ENCODE measurements around the gene MCM8.
"Not testable (repeated sequence)": the region's sequence is repeated elsewhere in the genome, so short reads cannot be mapped to it uniquely, and the experiment has no call there.

The MCM8 gene

GRCh38 chr20:6032907-6033306, 82.5 kb downstream of the MCM8 start:
- H3K36me3 ChIP-seq (ENCODE audit: insufficient read depth, low read length) = peaks cover 48% of the 10 kb centered on the region
- H3K4me1 ChIP-seq (ENCODE audit: control insufficient read depth, insufficient read depth, low read length); H3K4me2 ChIP-seq (ENCODE audit: low read length); H3K9me3 ChIP-seq (replicated peaks; ENCODE audit: low read length); H3K9ac ChIP-seq (ENCODE audit: low read depth, low read length); H3K27me3 ChIP-seq (ENCODE audit: control insufficient read depth, insufficient read depth, low read length); H3K4me3 ChIP-seq (ENCODE audit: low read length): not testable (repeated sequence)

GRCh38 chr20:6034134-6034969, 83.9 kb downstream of the MCM8 start:
- no peak overlapping the region for H3K4me3 ChIP-seq (ENCODE audit: low read length)
- H3K9ac ChIP-seq (ENCODE audit: low read depth, low read length) = no peak overlapping the region
- H3K4me1 ChIP-seq (ENCODE audit: control insufficient read depth, insufficient read depth, low read length) = peaks cover 4% of the 10 kb centered on the region
- H3K27me3 ChIP-seq (ENCODE audit: control insufficient read depth, insufficient read depth, low read length) = no peaks in the 10 kb centered on the region
- no peak overlapping the region for H3K4me2 ChIP-seq (ENCODE audit: low read length)
- H3K9me3 ChIP-seq (replicated peaks; ENCODE audit: low read length) = no peaks in the 10 kb centered on the region
- peaks cover 57% of the 10 kb centered on the region for H3K36me3 ChIP-seq (ENCODE audit: insufficient read depth, low read length)

DNA sequence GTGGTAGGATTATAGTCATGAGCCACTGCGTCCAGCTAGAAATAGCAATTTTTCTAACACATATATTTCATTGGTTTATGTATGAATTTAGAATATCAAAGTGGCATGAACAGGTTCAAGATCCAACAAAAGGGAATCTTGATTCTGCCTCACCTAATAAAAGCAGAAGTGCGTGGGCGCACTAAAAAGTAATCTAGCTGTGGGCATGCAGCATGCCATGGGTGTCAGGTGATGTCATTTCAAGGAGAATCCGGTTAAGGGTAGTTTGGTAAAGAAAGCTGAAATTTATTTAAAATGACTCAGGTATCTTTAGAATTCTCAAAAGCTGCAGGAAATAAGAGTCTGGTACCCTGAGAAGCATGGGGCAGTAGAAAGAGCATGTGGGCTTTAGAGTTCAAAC, 85.8 kb downstream of the MCM8 start:
- H3K27me3 ChIP-seq (ENCODE audit: control insufficient read depth, insufficient read depth, low read length) = no peaks in the 10 kb centered on the region
- H3K4me1 ChIP-seq (ENCODE audit: control insufficient read depth, insufficient read depth, low read length) = no peaks in the 10 kb centered on the region
- H3K9me3 ChIP-seq (replicated peaks; ENCODE audit: low read length) = no peaks in the 10 kb centered on the region
- H3K4me3 ChIP-seq (ENCODE audit: low read length) = no peak overlapping the region
- H3K36me3 ChIP-seq (ENCODE audit: insufficient read depth, low read length) = peaks cover 73% of the 10 kb centered on the region
- no peak overlapping the region for H3K4me2 ChIP-seq (ENCODE audit: low read length)
- H3K9ac ChIP-seq (ENCODE audit: low read depth, low read length) = no peak overlapping the region

GRCh38 chr20:6037082-6037481, 86.6 kb downstream of the MCM8 start:
- H3K36me3 ChIP-seq (ENCODE audit: insufficient read depth, low read length) = peaks cover 79% of the 10 kb centered on the region
- H3K4me2 ChIP-seq (ENCODE audit: low read length) = no peak overlapping the region
- no peak overlapping the region for H3K4me3 ChIP-seq (ENCODE audit: low read length)
- no peaks in the 10 kb centered on the region for H3K27me3 ChIP-seq (ENCODE audit: control insufficient read depth, insufficient read depth, low read length)
- H3K9me3 ChIP-seq (replicated peaks; ENCODE audit: low read length) = no peaks in the 10 kb centered on the region
- no peak overlapping the region for H3K9ac ChIP-seq (ENCODE audit: low read depth, low read length)
- H3K4me1 ChIP-seq (ENCODE audit: control insufficient read depth, insufficient read depth, low read length) = no peaks in the 10 kb centered on the region

GRCh38 chr20:6038256-6038655, 87.8 kb downstream of the MCM8 start:
- Histone ChIP-seq H3K4me2 (ENCODE audit: low read length) (no peak overlapping the region), H3K9me3 (replicated peaks; ENCODE audit: low read length) (no peaks in the 10 kb centered on the region), H3K27me3 (ENCODE audit: control insufficient read depth, insufficient read depth, low read length) (no peaks in the 10 kb centered on the region), H3K4me3 (ENCODE audit: low read length) (no peak overlapping the region), H3K9ac (ENCODE audit: low read depth, low read length) (no peak overlapping the region), H3K4me1 (ENCODE audit: control insufficient read depth, insufficient read depth, low read length) (no peaks in the 10 kb centered on the region), H3K36me3 (ENCODE audit: insufficient read depth, low read length) (peaks cover 75% of the 10 kb centered on the region)

- H3K9ac ChIP-seq (ENCODE audit: low read depth, low read length) = no peak overlapping the region
- no peak overlapping the region for H3K4me3 ChIP-seq (ENCODE audit: low read length)
- no peaks in the 10 kb centered on the region for H3K9me3 ChIP-seq (replicated peaks; ENCODE audit: low read length)
- H3K4me1 ChIP-seq (ENCODE audit: control insufficient read depth, insufficient read depth, low read length) = no peaks in the 10 kb centered on the region
- peaks cover 61% of the 10 kb centered on the region for H3K36me3 ChIP-seq (ENCODE audit: insufficient read depth, low read length)
- no peak overlapping the region for H3K4me2 ChIP-seq (ENCODE audit: low read length)
- no peaks in the 10 kb centered on the region for H3K27me3 ChIP-seq (ENCODE audit: control insufficient read depth, insufficient read depth, low read length)
Measured at GRCh38 chr20:6039766-6040165, 89.3 kb downstream of the MCM8 start.

GRCh38 chr20:6040540-6040939, 90.1 kb downstream of the MCM8 start:
- Histone ChIP-seq H3K27me3 (ENCODE audit: control insufficient read depth, insufficient read depth, low read length) (no peaks in the 10 kb centered on the region), H3K9ac (ENCODE audit: low read depth, low read length) (no peak overlapping the region), H3K4me2 (ENCODE audit: low read length) (no peak overlapping the region), H3K4me3 (ENCODE audit: low read length) (no peak overlapping the region), H3K4me1 (ENCODE audit: control insufficient read depth, insufficient read depth, low read length) (no peaks in the 10 kb centered on the region), H3K36me3 (ENCODE audit: insufficient read depth, low read length) (peaks cover 54% of the 10 kb centered on the region), H3K9me3 (replicated peaks; ENCODE audit: low read length) (no peaks in the 10 kb centered on the region)

DNA sequence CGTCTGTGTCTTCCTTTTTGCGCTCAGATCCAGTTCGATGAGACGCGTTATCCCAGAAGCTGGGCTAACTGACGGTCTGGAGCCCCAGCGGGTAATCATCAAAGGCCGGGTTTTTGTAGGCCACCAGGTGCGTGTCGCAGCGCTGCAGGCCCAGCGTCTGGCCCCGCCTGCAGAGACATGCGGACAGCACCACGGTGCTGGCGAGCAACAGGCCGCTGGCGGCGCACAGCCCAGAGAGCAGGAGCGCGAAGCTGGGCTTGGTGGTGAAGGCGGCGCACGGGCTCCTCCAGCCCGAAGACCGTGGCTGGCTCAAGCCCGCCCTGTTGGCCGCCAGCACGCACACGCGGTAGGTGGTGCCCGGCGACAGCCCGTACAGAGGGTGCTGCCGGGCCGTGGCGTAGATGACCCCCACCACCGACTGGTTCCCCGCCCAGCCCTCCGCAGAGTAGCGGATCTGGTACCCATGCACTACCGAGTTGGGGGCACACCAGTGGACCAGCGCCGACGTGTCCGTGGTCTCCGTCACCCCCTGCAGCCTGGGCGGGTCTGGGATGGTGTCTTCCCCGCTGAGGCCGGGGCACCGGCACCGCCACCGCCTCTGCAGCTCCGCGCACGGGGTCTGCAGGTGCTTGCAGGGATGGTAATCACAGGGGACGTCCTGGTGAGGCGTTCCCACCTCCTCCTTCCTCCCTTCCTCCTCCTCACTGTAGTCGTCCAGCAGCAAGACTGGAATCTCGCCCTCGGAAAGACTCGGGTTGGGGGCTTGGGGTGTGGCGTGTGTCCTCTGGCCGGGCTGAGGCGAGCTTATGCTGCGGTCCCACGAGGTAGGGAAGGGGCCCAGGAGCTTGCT, 90.7 kb downstream of the MCM8 start:
- H3K4me2 ChIP-seq (ENCODE audit: low read length) = no peak overlapping the region
- H3K27me3 ChIP-seq (ENCODE audit: control insufficient read depth, insufficient read depth, low read length) = no peaks in the 10 kb centered on the region
- no peak overlapping the region for H3K9ac ChIP-seq (ENCODE audit: low read depth, low read length)
- H3K9me3 ChIP-seq (replicated peaks; ENCODE audit: low read length) = no peaks in the 10 kb centered on the region
- H3K4me1 ChIP-seq (ENCODE audit: control insufficient read depth, insufficient read depth, low read length) = no peaks in the 10 kb centered on the region
- peaks cover 52% of the 10 kb centered on the region for H3K36me3 ChIP-seq (ENCODE audit: insufficient read depth, low read length)
- no peak overlapping the region for H3K4me3 ChIP-seq (ENCODE audit: low read length)

DNA sequence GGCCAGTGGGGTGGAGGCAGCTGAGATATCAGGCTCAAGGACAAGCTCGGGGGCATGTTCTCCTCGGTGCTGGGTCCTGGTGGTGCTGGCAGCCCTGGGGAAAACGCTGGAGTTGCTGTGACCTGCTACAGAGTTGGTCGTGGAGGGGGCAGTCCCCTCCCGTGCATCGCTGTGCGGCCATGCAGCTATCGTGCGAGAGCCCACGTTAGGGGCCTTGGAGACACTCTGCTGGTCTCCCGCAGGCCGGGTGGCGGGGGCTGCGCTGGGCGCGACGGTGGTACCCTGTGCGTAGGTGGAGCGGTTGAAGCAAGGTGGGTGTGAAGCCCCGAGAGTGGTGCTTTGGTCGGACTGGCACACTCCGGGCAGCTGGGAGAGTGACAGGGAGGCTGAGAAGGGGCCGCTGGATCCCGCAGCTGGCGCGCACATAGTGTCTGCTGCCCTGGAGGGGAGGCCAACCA, 91.4 kb downstream of the MCM8 start:
- Histone ChIP-seq H3K27me3 (ENCODE audit: control insufficient read depth, insufficient read depth, low read length) (no peaks in the 10 kb centered on the region), H3K9ac (ENCODE audit: low read depth, low read length) (no peak overlapping the region), H3K4me2 (ENCODE audit: low read length) (no peak overlapping the region), H3K36me3 (ENCODE audit: insufficient read depth, low read length) (peaks cover 46% of the 10 kb centered on the region), H3K9me3 (replicated peaks; ENCODE audit: low read length) (no peaks in the 10 kb centered on the region), H3K4me1 (ENCODE audit: control insufficient read depth, insufficient read depth, low read length) (no peaks in the 10 kb centered on the region), H3K4me3 (ENCODE audit: low read length) (no peak overlapping the region)

- Histone ChIP-seq H3K4me1 (ENCODE audit: control insufficient read depth, insufficient read depth, low read length) (no peaks in the 10 kb centered on the region), H3K9ac (ENCODE audit: low read depth, low read length) (no peak overlapping the region)
Measured at GRCh38 chr20:6044115-6044514, 93.7 kb downstream of the MCM8 start.

DNA sequence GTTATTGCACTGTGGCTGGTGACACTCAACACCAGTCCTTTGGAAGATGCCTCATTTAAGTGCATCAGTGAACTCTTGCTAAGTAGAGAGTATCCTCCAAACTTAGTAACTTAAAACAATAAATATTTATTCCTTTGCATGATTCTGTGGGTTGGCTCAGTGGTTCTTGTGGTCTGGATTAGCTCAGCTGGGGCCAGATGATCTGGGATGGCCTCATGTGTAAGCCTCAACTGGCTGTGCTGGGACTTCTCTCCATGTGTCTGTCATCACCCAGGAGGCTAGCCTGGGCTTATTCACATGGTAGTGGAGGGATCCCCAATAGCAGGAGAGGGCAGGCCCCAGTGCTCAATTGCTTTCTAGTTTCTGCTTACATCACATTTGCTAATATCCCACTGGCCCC, 95.1 kb downstream of the MCM8 start:
- Histone ChIP-seq H3K4me3 (ENCODE audit: low read length) (no peak overlapping the region), H3K9me3 (replicated peaks; ENCODE audit: low read length) (no peaks in the 10 kb centered on the region), H3K36me3 (ENCODE audit: insufficient read depth, low read length) (peaks cover 16% of the 10 kb centered on the region), H3K27me3 (ENCODE audit: control insufficient read depth, insufficient read depth, low read length) (no peaks in the 10 kb centered on the region), H3K4me2 (ENCODE audit: low read length) (no peak overlapping the region), H3K4me1 (ENCODE audit: control insufficient read depth, insufficient read depth, low read length) (no peaks in the 10 kb centered on the region), H3K9ac (ENCODE audit: low read depth, low read length) (no peak overlapping the region)

More at GRCh38 chr20:6044115-6044514, 93.7 kb downstream of the MCM8 start:
- no peak overlapping the region for H3K4me3 ChIP-seq (ENCODE audit: low read length)
- no peaks in the 10 kb centered on the region for H3K27me3 ChIP-seq (ENCODE audit: control insufficient read depth, insufficient read depth, low read length)
- no peaks in the 10 kb centered on the region for H3K9me3 ChIP-seq (replicated peaks; ENCODE audit: low read length)
- no peak overlapping the region for H3K4me2 ChIP-seq (ENCODE audit: low read length)
- peaks cover 27% of the 10 kb centered on the region for H3K36me3 ChIP-seq (ENCODE audit: insufficient read depth, low read length)
